NCI-H2196 (cell line): ENCODE measurements around the gene TCF7L1.
A peak's percentile ranks its signal among the peaks of the same experiment; 100 is the strongest.

Experiments
- DNase-seq: peaks from one replicate; lab custom pipeline; 2025; ENCODE audit not compliant: unreplicated experiment; lab: John Stamatoyannopoulos, UW

The TCF7L1 gene

DNA sequence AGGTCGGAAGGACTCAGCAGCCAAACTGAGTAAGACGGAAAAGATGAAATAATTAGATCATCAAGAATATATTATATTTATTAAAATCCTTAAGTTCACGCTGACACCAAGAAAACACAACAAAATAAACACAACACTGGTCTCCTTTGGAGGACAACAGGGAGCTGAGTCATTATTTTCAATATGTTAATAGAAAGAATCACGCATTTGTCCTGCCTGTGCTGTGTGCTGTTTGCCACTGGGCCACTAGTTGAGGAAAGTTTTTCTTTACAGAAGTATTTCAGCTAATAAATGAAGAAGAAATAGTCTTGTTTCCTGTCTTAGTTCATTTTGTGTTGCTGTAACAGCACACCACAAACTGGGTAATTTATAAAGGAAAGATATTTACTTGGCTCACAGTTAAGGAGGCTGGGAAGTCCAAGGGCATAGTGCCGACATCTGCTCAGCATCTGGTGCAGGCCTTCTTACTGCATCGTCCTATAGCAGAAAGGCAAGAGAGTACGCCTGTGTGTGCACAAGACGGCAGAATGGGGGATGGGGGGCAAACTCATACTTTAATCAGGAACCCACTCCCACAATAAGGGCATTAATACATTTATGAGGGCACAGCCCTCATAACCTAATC, 88.0 kb downstream of the TCF7L1 start:
- no peak for DNase-seq

DNA sequence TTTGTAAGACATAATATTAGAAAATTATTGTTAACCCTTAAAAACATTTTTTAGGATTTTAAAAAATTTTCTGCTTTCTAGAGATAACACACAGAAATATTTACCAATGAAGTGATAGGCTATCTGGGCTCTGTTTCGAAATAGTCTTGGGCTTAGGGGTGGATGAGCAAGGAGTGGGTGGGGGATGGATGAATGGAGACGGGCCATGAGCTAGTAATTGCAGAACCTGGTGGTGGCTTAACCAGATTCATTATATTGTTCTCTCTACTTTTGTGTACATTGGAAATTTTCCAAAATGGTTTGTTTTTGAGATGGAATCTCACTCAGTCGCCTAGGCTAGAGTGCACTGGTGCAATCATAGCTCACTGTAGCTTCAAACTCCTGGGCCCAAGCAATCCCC, 89.6 kb downstream of the TCF7L1 start:
- DNase-seq, result peak; percentile 5

DNA sequence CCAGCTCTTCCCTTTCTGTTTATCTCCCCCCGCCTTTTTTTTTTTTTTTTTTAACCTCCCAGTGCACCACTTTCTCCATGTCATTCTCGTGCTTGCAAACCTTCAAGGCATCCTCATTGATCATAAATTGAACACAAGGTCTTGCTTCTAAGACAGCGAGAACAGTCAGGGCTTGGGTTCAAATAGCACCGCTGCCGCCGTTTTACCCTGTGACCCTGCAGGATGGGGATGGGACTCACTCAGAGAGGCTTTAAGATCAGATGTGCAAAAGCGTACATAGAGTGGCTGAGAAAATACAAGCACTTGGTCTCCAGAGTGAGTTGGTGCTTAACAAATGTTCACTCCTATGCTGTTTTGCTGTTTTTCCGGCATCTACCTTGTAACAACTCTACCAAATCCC, 93.6 kb downstream of the TCF7L1 start:
- no peak for DNase-seq

DNA sequence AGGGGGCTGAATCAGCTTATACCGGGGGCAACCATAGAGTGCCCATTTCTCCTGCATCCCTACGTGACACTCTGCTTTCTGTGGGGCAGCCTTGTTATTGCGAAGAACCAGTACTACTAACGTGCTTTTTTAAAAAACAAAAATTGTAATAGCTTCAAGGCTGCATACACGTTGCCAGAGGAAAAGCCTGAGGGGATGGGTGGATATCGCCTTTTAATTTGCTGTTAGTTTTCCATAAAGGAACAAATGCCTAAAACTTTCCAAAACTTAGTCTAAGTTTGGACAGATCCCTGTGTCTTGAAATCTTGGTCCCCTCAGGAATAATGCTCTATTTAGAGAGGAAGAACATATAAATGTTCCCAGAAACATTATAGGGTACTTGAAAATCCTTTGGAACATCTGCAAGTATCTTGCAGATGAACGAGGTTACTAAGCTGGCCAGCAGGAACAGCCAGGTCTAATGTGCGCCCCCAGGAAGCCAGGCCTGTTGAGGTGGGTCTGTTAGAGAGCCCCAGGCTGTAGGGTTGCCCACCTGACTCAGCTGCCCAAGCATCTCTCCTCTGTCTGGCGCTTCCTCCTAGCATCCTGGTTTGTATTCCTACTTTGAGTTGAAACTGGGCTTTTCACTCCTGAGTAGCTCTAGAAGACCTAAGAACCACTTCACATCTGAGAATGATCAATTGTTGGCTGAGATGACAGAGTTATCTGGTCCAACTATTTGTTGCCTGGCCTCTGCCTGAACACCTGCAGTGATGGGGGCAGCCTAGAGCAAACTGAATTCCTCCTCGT, 97.7 kb downstream of the TCF7L1 start:
- DNase-seq, result no peak

DNA sequence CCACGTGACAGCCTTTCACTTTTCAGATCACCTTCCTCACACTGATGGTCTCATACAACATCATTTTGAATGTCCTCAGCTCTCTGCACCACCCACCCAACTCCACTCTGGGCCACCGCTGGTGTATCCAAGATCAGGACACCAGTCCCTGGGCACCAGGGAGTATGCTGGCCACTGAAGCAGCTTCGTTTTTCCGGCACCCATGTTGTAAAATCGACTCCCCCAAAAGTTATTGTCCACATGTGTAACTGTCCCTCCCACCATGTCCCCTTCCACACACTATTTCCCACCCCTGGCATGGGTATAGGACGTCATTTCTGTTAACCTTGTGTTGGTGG, 98.2 kb downstream of the TCF7L1 start:
- DNase-seq, result no peak

DNA sequence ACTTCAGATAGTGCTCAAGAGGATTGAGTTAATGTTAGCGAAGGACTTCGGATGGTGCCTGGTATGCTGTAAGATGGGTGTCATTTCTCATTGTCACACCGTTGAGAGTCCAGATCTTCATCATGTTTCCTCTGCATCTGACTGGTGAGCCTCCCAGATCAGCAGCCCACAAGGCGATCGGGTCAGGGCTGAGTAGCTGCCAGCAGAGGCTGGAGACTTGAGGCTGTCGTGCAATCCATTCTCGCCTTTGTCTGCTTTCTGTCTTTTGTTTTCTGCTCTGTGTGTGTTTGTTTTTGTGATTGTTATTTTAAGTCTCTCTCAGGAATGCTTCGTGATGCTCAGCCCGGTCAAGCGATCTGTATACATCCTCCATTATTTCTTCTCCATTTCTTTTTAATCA, 98.8 kb downstream of the TCF7L1 start:
- no peak for DNase-seq

DNA sequence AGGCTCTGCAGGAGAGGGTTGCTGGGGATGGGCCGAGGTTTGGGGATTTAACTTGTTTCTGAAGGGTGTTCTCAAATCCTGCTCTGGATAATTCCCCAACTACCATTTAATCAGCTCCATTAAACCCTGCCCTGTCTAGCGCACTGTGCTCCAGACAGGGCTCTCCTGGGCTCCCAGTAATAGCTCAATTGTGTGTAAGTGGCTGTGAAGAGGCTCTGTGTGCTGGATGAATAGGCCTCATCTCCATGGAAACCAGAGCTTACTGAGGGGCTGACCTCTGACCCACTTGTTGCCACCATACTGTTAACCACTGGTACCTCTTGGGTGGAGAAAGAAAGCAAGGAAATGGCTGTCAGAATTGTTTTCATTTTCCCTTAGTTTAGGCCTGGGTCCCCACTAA, 101.7 kb downstream of the TCF7L1 start:
- peak; percentile 37 for DNase-seq

DNA sequence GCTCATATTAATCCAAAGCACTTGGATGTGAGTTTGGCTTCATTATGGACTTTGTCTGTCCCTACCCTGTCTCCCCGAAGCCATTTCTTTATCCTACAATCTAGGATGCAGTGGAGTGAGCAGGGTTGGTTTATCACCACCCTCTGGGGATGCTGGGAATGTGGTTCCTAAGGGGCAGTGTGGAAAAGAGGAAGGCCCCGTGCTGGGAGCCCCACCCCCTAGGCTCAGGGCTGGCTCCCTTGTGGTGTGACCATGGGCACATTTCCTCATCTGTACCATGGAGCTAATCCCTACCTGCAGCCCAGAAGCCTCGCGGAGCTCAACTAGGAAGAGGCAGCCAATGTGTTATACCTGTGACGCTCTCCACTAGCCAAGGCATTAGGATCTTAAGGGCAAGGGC, 102.1 kb downstream of the TCF7L1 start:
- no peak for DNase-seq

DNA sequence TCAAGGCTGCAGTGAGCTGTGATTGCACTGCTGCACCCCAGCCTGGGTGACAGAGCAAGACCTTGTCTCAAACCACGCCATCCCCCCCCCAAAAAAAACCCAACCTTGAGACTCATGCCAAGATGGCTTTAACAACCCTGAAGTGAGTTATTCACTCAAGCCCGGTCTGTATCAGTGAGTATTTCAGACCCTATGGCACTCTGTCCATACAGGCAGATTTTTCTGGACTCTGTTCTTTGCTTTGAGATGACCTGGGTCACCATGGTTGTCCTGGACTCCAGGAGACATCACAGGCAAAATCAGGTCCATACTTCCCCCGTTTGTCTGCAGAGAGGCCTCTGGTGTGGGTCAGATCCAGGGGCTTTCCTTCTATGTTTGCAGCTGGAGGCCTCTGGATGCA, 102.9 kb downstream of the TCF7L1 start:
- DNase-seq, result no peak

DNA sequence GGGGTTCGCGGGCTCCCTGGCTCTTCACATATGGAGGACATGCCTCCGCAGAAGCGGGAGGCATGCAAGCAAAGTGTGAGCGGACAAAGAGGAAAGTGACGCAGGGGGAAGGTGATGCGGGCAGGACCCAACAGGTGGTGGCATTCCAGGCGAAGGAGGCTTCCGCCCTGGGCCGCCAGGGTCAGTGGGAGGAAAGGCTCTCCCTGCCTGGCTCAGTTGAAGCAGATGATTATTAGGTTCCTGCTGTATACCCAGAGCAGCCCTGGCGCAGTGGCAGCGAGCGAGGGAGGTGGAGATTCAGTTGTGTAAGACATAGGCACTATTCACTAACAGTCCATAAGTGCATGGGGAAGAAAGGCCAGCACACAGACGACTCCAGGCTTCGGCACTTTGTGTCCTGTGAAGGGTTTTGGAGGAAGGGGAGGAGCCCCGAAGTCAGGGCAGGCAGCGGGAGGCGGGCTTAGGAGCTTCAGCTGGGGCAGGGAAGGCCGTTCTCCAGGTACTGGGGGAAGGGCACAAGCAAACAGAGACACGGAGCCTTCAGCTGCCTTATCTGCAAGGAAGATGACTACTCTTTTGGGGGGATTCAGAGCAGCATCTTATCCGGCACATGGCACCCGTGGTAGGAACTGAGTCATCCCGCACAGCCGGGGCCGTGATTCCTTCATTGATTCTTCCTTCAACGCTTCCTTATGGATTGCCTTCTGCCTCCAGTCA, 104.8 kb downstream of the TCF7L1 start:
- no peak for DNase-seq

DNA sequence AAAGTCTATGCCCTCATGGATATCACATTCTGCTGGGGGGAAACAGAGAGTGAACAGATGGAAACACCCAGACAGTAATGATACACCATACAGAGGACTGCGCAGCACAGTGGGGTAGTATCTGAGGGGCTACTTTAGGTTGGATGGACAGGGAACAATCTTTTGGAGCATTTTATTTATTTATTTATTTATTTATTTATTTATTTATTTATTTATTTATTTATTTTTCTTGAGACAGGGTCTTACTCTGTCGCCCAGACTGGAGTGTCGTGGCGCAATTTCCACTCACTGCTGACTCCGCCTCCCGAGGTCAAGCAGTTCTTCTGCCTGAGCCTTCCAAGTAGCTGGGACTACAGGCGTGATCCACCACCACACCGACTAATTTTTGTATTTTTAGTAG, 105.4 kb downstream of the TCF7L1 start:
- DNase-seq, result no peak

DNA sequence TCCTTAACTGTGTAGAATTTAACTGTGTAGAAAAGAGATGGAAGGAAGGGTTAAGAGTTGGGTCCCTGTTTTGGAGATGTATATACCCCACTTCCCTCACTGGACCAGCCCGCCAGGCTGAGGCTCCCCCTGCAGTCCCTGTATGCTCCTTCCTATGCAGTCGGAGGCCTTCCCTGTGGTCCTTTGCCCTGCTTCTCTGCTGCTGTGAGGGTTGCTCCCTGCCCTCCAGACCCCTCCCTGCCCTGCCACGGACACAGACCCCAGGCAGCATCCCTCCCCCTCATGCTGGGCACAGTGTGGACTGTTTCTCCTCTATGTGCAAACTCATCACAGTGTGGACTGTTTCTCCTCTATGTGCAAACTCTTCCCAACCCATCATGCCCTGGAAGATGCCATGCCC, 105.9 kb downstream of the TCF7L1 start:
- DNase-seq, result no peak

DNA sequence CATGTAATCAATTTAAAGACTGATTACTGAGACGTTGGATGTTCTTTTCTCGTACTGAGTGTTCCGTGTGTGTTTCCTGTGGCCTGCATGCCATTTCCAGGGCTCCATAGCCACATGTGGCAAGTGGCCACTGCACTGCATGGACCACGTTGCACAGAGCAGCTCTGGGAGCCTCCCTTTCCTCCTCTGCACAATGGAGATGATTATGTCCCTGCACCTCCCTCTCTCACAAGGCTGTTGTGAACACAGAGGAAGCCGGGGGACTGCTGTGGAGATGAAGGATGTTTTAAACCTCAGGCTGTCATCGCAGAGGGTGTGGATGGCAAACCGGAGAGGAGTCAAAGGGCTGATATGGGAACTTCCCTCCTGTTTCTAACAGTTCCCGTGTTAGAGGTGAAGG, 106.9 kb downstream of the TCF7L1 start:
- DNase-seq, result no peak

DNA sequence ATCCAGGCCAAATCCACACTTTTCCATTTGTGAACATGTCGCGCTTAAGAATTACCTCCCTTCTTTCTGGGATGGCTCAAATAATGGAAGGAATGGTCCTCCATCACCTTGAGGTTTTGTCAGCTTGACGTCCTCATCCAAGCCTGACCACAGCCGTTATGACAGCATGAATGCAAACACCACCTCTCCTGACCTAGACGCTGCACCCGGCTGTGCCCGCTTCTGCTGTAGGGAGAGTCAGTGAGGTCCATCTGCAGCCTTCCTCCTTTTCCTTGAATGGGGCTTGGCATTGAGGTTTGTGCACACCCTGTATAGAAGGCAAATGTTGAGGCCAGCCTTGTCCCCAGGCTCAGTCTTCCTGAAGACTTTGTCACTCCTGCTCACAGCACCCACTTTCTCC, 109.1 kb downstream of the TCF7L1 start:
- DNase-seq, result no peak

DNA sequence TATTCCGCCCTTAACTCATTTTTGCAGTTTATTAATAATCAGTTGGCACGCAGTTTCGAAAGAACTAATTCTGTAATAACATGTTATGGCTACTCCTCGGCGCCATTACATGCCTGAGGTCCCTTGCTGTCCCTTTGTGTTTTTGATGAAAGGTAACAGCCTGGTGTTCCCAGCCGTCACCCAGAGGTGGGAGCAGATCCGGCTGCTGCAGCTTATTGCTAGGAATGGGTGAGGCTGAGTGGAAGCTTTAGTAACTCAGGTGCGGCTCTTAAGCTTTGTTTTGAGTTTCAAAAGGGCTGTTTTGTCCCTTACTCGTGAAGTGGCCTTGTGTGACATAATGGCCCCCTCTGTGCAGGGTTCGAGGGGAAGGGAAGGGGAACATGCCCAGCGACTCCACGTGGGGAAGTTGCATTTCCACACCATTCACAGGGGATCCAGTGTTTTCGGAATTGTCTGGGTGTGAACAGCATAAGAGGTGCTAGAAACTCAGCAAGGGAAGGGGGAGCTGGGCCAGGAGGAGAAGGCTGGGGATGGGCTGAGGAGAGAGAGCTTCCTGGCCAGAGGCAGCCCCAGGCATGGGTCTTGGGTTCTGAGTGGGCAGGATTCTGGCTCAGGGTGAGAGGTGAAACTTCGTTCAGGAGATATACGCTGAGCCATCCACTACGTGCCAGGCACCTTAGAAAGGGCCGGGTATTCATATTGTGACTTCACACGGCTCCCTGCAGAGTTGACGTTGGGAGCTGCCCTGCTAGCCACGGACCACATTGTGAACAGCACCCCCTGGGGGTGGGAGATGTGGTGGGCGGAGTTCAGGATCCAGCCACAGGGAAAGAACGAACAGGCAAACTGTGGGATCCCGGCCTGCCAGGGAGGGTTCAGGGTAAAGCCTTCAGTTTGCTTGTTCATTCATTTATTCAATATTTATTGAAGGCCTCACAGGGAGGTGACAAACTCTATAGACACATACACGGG, 110.2 kb downstream of the TCF7L1 start:
- no peak for DNase-seq

DNA sequence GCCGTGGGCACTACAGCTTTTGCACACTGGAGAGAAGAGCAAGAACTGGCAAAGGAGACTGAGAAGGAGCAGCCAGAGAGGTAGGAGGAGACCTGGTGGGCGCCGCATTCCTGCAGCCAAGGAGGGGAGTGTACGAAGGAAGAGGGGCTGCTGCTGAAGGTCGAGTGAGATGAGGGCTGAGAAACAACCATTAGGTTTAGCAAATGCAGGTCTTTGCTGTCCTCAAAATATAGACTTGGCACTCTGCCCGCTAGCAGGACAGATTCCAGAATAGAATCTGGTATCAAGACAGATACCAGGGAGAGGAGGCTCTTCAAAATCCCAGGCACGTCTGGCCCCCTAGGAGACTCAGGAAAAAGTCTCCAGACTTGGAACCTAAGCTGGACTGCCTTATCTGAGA, 111.6 kb downstream of the TCF7L1 start:
- no peak for DNase-seq

DNA sequence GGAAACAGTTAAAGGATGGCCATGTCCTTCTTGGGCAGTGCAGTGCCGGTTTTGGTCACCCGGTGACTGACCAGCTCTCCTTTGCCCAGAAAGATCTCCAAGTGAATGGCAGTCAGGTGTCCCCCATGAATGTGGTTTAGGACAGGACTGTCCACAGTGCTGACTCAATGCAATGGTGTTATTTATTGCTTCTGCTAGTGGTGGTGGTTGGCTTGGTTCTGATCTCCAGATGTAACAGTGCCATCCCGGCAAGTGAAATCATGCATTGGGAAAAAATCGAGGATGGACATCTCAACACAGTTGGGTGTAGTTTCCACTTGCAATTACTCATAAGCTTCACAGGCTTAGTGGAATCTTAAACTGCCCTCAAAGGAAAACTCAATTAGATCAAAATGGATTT, 112.7 kb downstream of the TCF7L1 start:
- no peak for DNase-seq

DNA sequence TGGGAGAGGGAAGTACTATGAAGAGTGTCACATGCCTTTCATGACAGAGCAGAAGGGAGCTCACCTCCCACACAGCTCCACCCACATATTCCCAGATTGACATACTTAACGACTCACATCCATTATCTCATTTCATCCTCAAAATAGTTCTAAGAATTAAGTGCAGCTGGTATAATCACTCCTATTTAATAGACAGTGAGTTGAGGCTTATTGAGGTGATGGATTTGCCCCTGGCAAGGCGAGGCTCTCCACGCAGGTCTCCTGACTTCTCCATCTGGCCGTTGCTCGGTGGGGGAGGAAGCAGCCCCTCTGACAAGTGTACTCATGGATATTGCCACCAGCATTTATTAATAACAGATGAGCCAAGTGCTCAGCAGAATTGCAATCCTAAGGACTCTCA, 113.2 kb downstream of the TCF7L1 start:
- DNase-seq, result no peak

DNA sequence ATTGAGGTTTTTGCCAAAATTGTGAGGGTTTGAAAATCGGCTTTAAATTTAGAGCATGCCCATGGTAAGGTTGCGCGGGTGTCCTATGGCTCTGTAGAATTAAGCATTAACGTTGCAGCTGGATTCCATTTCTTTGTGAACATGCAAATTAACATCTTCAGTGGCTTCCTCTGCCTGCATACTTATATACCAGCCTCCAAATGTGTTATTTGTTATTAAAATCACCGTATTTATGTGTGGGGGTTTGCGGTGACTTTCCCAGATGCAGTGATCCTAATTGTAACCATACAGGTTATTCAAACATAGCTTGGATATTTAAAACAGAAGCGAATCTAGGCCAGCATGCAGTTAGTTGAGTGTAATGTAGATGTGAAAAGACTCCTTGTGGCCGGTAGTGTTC, 114.4 kb downstream of the TCF7L1 start:
- no peak for DNase-seq

DNA sequence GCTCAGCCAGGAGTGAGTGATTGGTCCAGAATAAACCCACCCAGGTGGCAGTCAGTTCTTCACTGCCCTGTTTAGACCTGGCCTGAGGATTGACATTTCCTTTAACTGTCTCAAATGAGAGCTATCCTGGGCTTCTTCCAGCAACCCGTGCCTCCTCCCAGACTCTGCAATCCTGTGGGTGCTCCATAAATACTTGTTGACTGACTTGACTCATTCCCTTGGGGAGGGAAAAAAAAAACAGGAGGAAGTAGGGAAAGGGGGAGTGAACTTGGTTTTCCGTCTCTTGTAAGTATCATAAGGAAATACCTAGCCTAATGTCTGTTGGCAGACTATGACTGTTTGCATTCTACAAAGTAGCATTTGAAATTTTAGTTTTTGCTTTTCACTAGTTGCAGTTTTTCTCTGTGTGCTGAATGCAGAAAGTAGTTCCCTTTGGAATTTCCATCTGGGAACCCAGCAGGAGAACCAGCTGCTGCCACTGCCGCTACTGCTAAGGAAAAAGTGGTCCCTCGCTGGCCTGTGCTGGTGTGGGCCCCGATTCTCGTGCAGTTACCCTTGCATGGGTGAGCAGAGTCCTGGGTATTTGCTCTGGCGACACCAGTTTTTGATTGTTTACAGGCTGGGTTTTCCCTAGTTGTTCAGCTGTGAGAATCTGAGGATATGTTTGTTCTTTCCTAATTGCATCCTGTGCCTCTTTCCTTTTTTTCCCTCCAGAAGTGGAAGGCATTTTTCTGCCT, 115.7 kb downstream of the TCF7L1 start:
- DNase-seq, result no peak

DNA sequence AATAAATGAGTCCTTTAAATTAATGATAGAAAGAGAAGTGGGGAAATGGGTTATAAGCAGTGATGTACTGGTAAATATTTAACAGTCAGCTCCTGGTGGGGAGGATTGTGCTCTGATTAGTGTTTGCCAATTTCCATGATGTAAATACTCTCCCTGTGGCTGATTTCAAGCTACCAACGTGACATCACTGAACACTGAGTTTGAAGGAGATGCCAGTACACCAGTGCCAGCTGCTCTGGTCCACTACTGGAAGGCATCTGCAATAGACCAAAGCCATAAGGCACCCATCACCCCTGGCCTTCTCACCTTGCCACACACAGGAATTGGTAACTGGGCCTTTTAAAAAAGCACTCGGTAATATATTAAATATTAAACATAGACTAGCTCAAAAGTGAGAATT, 116.9 kb downstream of the TCF7L1 start:
- no peak for DNase-seq
